RKO (cell line): Measurements from ENCODE around the gene LYL1.
"Not testable (repeated sequence)": the region's sequence is repeated elsewhere in the genome, so short reads cannot be mapped to it uniquely, and the experiment has no call there.

Experiments used
- DNase-seq: peaks from one replicate; pipeline ENCODE4 v3.0.0-alpha.2; 2016; ENCODE audit warnings: low spot score

The LYL1 gene

GRCh38 chr19:13102666-13103580 is at the start of gene LYL1:
TSS of gene LYL1 (minus strand) at chr19:13102858. CDS start at chr19:13101171, 1,687 bp downstream.
- no peak for DNase-seq

- DNase-seq = peak; percentile 97
These were observed 49.1 kb upstream of the LYL1 start for GRCh38 chr19:13151605-13152355.

GRCh38 chr19:13150931-13151604 is 48.4 kb upstream of the LYL1 start:
- DNase-seq = peak; percentile 20

DNA sequence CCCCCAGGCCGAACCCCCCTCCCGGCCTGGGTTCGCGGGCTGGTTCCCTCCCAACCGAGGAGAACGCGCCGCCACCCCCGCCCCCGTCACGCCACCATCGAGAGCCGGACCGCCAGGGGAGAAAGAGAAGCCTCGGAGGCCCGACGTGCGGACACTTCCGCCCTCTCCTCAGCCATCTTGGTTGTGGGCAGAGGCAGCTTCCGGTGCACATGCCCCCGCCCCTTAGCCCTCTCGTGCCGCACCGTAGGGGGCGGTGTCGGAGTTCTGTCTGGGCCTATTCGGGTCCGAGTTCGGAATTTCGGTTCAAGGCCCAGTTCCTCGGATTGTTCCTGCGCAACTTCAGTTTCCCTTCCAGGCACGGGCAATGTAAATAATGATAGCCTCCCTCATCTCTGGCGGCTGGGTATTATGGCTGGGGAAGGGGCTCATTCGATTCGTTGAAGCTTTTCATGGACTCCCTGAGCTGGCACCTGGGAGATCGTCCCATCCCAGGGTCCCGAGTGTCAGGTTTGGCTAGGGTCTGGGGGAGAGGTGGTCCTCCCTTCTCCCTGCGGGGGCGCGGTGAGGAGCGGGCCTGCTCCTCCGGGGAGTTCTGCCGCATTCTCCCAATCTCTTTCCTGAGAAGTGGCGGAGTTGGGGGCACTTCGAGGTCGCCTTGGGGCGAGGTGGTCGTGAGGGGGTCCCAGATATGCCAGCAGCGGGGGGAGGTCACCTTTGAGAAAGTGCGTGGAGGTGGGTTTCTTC is 47.7 kb upstream of the LYL1 start, which contains the start of the genes IER2 and STX10:
TSS of gene IER2 (plus strand) at position 225 of the 744 bp plus-strand sequence. CDS start 2,776 bp downstream, outside the sequence.
TSS of gene STX10 (minus strand) at position 189 of the 744 bp plus-strand sequence. CDS start 202 bp downstream, outside the sequence.
- peak; percentile 96 for DNase-seq

GRCh38 chr19:13149628-13150186 is 47.0 kb upstream of the LYL1 start:
- peak; percentile 82 for DNase-seq

DNA sequence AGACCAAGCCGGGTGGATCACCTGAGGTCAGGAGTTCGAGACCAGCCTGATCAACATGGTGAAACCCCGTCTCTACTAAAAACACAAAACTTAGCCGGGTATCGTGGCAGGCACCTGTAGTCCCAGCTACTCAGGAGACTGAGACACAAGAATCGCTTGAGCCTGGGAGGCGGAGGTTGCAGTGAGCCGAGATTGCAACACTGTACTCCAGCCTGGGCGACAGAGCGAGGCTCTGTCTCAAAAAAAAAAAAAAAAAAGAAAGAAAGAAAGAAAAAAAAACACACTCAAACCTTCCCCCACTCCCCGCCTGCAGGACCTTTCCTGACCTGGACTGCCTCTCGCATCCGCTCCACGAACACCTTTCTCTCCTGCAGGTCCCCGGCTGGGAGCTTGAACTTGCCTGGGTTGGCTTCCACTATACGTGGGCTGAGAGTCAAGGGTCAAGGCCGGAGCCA is 46.5 kb upstream of the LYL1 start:
- not testable (repeated sequence) for DNase-seq

GRCh38 chr19:13146763-13147563 is 44.3 kb upstream of the LYL1 start:
- peak; percentile 35 for DNase-seq

GRCh38 chr19:13139633-13140311 is 37.1 kb upstream of the LYL1 start:
- no peak for DNase-seq

DNA sequence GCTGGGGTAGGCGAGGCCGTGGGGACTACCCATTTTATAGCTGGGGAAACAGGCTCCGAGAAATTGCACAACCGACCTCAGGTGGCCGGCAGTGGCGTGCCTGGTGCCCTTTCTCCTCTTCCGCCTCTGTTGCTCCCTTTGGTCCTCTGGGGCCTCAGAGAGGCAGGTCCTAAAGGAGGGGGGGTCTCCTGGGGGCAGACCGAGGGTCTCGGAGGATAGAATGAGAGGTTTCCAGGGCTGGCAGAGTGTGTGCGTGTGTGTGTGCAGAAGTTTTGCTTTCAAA is 36.2 kb upstream of the LYL1 start:
- no peak for DNase-seq

DNA sequence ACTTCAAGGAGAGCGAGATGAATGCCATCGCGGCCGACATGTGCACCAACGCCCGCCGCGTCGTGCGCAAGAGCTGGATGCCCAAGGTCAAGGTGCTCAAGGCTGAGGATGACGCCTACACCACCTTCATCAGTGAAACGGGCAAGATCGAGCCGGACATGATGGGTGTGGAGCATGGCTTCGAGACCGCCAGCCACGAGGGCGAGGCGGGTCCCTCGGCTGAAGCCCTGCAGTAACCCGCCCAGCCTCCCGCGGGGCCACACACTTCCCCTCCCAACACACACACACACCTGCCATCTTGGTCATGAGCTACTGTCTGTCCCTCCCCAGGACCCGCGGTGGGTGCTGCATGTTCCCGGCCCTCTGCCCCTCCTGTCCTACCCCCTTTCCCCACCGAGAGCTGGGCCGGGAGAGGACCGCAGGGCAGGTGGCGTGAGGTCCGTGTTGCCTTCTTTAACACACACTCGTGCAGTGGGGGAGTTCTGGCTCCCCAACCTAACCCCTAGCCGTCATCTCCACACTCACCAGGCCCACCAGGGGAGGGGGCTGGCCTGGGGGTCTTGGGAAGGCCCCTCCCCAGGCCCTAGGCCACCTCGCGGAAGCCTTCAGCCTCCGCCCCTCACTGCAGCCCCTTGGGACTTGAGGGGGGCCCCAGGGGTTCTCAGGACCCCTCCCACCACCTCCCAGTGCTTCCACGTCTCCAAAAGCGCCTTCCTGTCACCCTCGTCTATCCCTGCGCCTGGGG is 35.7 kb upstream of the LYL1 start:
- DNase-seq = no peak

DNA sequence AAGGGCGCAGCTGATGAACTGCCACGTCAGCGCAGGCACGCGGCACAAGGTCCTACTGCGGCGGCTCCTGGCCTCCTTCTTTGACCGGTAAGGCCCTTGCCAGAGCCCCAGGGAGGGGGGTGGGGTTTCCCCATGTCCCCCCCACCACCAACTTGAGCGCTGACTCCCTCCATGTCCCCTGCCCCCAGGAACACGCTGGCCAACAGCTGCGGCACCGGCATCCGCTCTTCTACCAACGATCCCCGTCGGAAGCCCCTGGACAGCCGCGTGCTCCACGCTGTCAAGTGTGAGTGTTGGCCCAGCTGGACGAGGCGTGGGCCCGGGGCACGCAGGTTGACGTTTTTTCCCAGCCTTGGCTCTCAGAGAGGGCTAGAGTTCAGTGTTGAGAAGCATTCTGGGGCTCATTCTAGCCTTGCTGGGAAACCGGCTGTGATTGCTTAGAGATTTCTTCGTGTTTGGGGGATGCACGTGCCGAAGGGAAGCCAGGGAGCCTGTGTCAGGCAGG is 34.7 kb upstream of the LYL1 start:
- DNase-seq = no peak

DNA sequence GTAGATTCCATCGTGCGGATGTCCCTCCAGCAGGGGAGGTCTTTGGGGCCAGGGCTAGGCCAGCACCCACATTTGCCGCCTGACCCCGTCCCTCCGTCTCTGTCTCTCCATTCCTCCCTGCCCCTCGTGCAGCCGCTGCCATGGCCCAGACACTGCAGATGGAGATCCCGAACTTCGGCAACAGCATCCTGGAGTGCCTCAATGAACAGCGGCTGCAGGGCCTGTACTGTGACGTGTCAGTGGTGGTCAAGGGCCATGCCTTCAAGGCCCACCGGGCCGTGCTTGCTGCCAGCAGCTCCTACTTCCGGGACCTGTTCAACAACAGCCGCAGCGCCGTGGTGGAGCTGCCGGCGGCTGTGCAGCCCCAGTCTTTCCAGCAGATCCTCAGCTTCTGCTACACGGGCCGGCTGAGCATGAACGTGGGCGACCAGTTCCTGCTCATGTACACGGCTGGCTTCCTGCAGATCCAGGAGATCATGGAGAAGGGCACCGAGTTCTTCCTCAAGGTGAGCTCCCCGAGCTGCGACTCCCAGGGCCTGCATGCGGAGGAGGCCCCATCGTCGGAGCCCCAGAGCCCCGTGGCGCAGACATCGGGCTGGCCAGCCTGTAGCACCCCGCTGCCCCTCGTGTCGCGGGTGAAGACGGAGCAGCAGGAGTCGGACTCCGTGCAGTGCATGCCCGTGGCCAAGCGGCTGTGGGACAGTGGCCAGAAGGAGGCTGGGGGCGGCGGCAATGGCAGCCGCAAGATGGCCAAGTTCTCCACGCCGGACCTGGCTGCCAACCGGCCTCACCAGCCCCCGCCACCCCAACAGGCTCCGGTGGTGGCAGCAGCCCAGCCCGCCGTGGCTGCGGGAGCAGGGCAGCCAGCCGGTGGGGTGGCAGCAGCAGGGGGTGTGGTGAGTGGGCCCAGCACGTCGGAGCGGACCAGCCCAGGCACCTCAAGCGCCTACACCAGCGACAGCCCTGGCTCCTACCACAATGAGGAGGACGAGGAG is 32.7 kb upstream of the LYL1 start:
- no peak for DNase-seq

DNA sequence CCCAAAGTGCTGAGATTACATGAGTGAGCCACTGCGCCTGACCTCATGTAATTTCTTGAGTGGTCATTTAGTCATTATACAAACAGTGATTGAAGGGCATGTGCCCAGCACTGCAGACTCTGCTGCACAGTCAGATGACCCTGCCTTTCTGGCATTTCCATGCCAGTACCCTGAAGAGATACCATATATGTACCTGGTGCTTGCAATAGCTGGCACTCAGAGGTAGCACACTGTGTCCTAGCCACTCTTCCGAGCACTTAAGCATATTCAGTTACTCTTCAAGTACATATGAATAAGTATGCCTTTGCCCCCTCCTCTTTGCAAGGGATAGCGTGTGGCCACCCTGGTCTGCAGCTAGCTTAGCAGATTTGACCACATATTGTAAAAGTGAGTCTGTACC is 32.0 kb upstream of the LYL1 start:
- no peak for DNase-seq

- DNase-seq = no peak
These were observed 30.7 kb upstream of the LYL1 start for GRCh38 chr19:13133241-13133870.

- DNase-seq = no peak
These were observed 30.0 kb upstream of the LYL1 start for GRCh38 chr19:13132471-13133180.

DNA sequence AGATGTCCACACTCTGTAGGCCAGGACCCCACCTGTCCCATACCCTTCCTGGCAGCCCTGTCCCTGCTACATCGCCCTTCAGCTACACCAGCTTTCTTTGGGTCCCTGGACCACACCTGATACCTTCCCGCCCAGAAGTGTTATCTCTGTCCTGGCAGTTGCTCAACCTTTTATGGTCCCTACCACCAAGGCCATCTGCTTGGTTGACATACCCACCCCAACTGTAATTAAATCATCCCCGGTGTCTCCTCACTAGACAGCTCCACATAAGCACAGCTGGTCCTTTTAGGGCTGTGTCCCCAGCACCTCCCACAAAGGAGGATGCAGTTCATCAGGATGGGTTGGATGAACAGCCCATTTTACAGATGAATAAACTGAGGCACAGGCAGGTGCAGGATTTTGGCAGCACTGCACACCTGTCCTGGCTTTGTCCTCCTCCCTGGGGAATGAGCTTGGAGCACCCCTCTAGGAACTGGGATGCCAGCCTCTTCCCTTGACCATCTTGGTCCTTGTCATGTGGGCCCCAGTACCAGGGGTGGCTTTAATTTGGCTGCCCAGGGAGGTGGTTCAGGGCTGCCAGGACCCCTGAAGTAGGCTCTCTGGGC is 28.3 kb upstream of the LYL1 start:
- DNase-seq = no peak
